SK-N-SH (cell line): ENCODE measurements around the gene SLC26A11. TPM values are rescaled to one million over a fixed set of nuclear protein-coding genes. Genes with fewer than 3 reads are reported as not detected.

Source experiments
- CTCF ChIA-PET: fragments of 300-600, 350-600 bp; formaldehyde crosslinking; extraction: SDS; loops from one replicate; lab custom pipeline; 2021; lab: Yijun Ruan, JAX
- POLR2A ChIA-PET: fragments of 350-600 bp; sonication (Branson Sonifier 250); formaldehyde crosslinking; extraction: SDS; loops from one replicate; lab custom pipeline; 2020; ENCODE audit warnings: antibody characterized with exemption, inconsistent platforms; lab: Yijun Ruan, JAX
- DNase-seq: peaks from one replicate; pipeline ENCODE4 v3.0.0; 2012
- H2AFZ ChIP-seq: fragments of 200-600 bp; sonication (generic); 2 replicates; pipeline ENCODE4 v1.8.1; 2016; ENCODE audit warnings: antibody characterized with exemption, mild to moderate bottlenecking, low read depth
- H3F3A ChIP-seq: fragments of 200-600 bp; sonication (generic); replicated peaks from 2 replicates; pipeline ENCODE3; 2016; ENCODE audit warnings: antibody characterized with exemption, mild to moderate bottlenecking; ENCODE audit not compliant: insufficient read depth
- H3K27ac ChIP-seq, 2 experiments: fragments of 200-500 bp in 1 of 2; fragments of 200-600 bp in 1 of 2; sonication (Bioruptor generic) in 1 of 2; sonication (generic), shearing (Covaris generic) in 1 of 2; 2 replicates each; pipeline versions ENCODE4 v1.5.1 to v1.6.1; 2014 to 2016; ENCODE audit warnings: low read depth in 2 of 2, inconsistent platforms in 1 of 2, low read length in 1 of 2, mild to moderate bottlenecking in 1 of 2, mixed read lengths in 1 of 2
- H3K27me3 ChIP-seq: fragments of 200-600 bp; sonication (generic), shearing (Covaris generic); 2 replicates; pipeline ENCODE4 v1.6.1; 2016; ENCODE audit warnings: mixed run types; ENCODE audit not compliant: insufficient read depth
- H3K36me3 ChIP-seq, 2 experiments: fragments of 200-500 bp in 1 of 2; fragments of 200-600 bp in 1 of 2; sonication (Bioruptor generic) in 1 of 2; sonication (generic) in 1 of 2; replicated peaks in 1 of 2; 2 replicates each; pipeline versions ENCODE3 to v1.5.1; 2014 to 2016; ENCODE audit warnings: low read length in 1 of 2, mild to moderate bottlenecking in 1 of 2; ENCODE audit not compliant: insufficient read depth in 2 of 2, control insufficient read depth in 1 of 2
- H3K4me1 ChIP-seq, 2 experiments: fragments of 200-500 bp in 1 of 2; fragments of 200-600 bp in 1 of 2; sonication (Bioruptor generic) in 1 of 2; sonication (generic), shearing (Covaris generic) in 1 of 2; 2 replicates each; pipeline versions ENCODE4 v1.5.1 to v1.6.1; 2014 to 2016; ENCODE audit warnings: low read depth in 1 of 2, low read length in 1 of 2, mixed run types in 1 of 2; ENCODE audit not compliant: insufficient read depth in 2 of 2, control insufficient read depth in 1 of 2
- H3K4me2 ChIP-seq: fragments of 200-600 bp; sonication (generic), shearing (Covaris generic); 2 replicates; pipeline ENCODE4 v1.6.1; 2017; ENCODE audit warnings: mixed run types
- H3K4me3 ChIP-seq, 2 experiments: fragments of 200-500 bp in 1 of 2; fragments of 200-600 bp in 1 of 2; sonication (Bioruptor generic) in 1 of 2; sonication (generic), shearing (Covaris generic) in 1 of 2; 2 replicates each; pipeline versions ENCODE4 v1.5.1 to v1.8.1; 2014 to 2016; ENCODE audit warnings: low read depth in 2 of 2, inconsistent platforms in 1 of 2, low read length in 1 of 2, mild to moderate bottlenecking in 1 of 2, mixed read lengths in 1 of 2, moderate library complexity in 1 of 2
- H3K79me2 ChIP-seq: fragments of 200-600 bp; sonication (generic); 2 replicates; pipeline ENCODE4 v1.8.1; 2017; ENCODE audit warnings: mild to moderate bottlenecking; ENCODE audit not compliant: insufficient read depth
- H3K9ac ChIP-seq: fragments of 200-600 bp; sonication (generic); 2 replicates; pipeline ENCODE4 v1.6.1; 2017; ENCODE audit warnings: mixed run types
- H3K9me2 ChIP-seq: fragments of 200-600 bp; sonication (generic); 2 replicates; pipeline ENCODE4 v1.6.1; 2017; ENCODE audit warnings: mixed run types
- H3K9me3 ChIP-seq: fragments of 200-600 bp; sonication (generic); 2 replicates; pipeline ENCODE4 v1.6.1; 2017; ENCODE audit warnings: mixed run types, mild to moderate bottlenecking, moderate library complexity
- H4K20me1 ChIP-seq: fragments of 200-600 bp; sonication (generic); 2 replicates; pipeline ENCODE4 v1.6.1; 2017; ENCODE audit warnings: mild to moderate bottlenecking, mixed run types; ENCODE audit not compliant: insufficient read depth
- CHD2 ChIP-seq: fragments of 150-350 bp; IDR thresholded peaks from 2 replicates; pipeline ENCODE4 v1.6.1; 2018; ENCODE audit warnings: low read length; ENCODE audit not compliant: partially characterized antibody
- ELF1 ChIP-seq: IDR thresholded peaks from 2 replicates; pipeline ENCODE4 v1.4.0; 2012
- EP300 ChIP-seq, 2 experiments: IDR thresholded peaks; 2 replicates each; pipeline versions ENCODE4 v1.4.0 to v1.6.1; 2012; ENCODE audit warnings: borderline replicate concordance in 1 of 2, low read depth in 1 of 2, low read length in 1 of 2
- EZH2phosphoT487 ChIP-seq: fragments of 200-600 bp; sonication (generic); IDR thresholded peaks from 2 replicates; pipeline ENCODE4 v1.6.1; 2017; ENCODE audit warnings: low read depth, mixed run types, mild to moderate bottlenecking, antibody characterized with exemption, moderate library complexity, borderline replicate concordance
- FOSL2 ChIP-seq: IDR thresholded peaks from 2 replicates; pipeline ENCODE4 v1.4.0; 2012; ENCODE audit warnings: low read depth, mild to moderate bottlenecking, moderate library complexity, borderline replicate concordance
- FOXJ3 ChIP-seq: sonication (generic); formaldehyde crosslinking; IDR thresholded peaks from 2 replicates; pipeline ENCODE4 v1.5.1; 2020; ENCODE audit warnings: mild to moderate bottlenecking, missing genetic modification reagents
- GABPA ChIP-seq: IDR thresholded peaks from 2 replicates; pipeline ENCODE4 v1.4.0; 2012; ENCODE audit warnings: low read depth, mild to moderate bottlenecking
- MXI1 ChIP-seq: IDR thresholded peaks from 2 replicates; pipeline ENCODE4 v1.6.1; 2012; ENCODE audit warnings: mild to moderate bottlenecking, low read depth, low read length, improper control_type of control experiment
- NRF1 ChIP-seq: IDR thresholded peaks from 2 replicates; pipeline ENCODE4 v1.6.1; 2012; ENCODE audit warnings: low read depth, mild to moderate bottlenecking, low read length
- POLR2AphosphoS5 ChIP-seq: IDR thresholded peaks from 2 replicates; pipeline ENCODE4 v1.6.1; 2012; ENCODE audit warnings: low read depth, low read length
- RAD21 ChIP-seq: IDR thresholded peaks from 2 replicates; pipeline ENCODE4 v1.6.1; 2012; ENCODE audit warnings: mild to moderate bottlenecking, low read length
- RFX5 ChIP-seq: IDR thresholded peaks from 2 replicates; pipeline ENCODE4 v1.6.1; 2012; ENCODE audit warnings: mild to moderate bottlenecking, improper control_type of control experiment, low read length
- SIN3A ChIP-seq: IDR thresholded peaks from 2 replicates; pipeline ENCODE4 v1.6.1; 2012; ENCODE audit warnings: low read depth, mild to moderate bottlenecking, low read length, moderate library complexity, borderline replicate concordance
- SMC3 ChIP-seq: IDR thresholded peaks from 2 replicates; pipeline ENCODE4 v1.6.1; 2012; ENCODE audit warnings: low read depth, low read length, improper control_type of control experiment
- TAF1 ChIP-seq: IDR thresholded peaks from 2 replicates; pipeline ENCODE4 v1.6.1; 2012; ENCODE audit warnings: low read depth, mild to moderate bottlenecking, low read length, moderate library complexity, borderline replicate concordance
- WGBS: methylation state at CpG from one replicate; pipeline ENCODE4 v1.1.6; 2017; ENCODE audit warnings: low lambda C conversion rate; 5-methylcytosine and 5-hydroxymethylcytosine counted together
- polyA plus RNA-seq, 3 experiments: library from polyadenylated mRNA; depleted of rRNA; stranded (reverse); fragments of >200 nt; gene quantifications; 2 replicates each; pipeline ENCODE4 v1.2.3, GENCODE V29; 2012
- TF ChIP-seq, protein P1 (sequence below): IDR thresholded peaks from 2 replicates; pipeline ENCODE4 v1.6.1; 2012; ENCODE audit warnings: mild to moderate bottlenecking, low read depth, low read length, moderate library complexity
- TF ChIP-seq, protein P2 (sequence below): IDR thresholded peaks from 2 replicates; pipeline ENCODE4 v1.4.0; 2012; ENCODE audit warnings: low read depth, borderline replicate concordance
- TF ChIP-seq, protein P3 (sequence below): fragments of 150-350 bp; IDR thresholded peaks from 2 replicates; pipeline ENCODE4 v1.6.1; 2016; ENCODE audit warnings: mild to moderate bottlenecking, low read depth, low read length
- TF ChIP-seq, protein P4 (sequence below): IDR thresholded peaks from 2 replicates; pipeline ENCODE4 v1.4.0; 2012; ENCODE audit warnings: low read depth

Gene SLC26A11
- polyA plus RNA-seq, 1 of the 3 experiments (the other 2 are of a cell fraction) = 35.9 TPM

DNA sequence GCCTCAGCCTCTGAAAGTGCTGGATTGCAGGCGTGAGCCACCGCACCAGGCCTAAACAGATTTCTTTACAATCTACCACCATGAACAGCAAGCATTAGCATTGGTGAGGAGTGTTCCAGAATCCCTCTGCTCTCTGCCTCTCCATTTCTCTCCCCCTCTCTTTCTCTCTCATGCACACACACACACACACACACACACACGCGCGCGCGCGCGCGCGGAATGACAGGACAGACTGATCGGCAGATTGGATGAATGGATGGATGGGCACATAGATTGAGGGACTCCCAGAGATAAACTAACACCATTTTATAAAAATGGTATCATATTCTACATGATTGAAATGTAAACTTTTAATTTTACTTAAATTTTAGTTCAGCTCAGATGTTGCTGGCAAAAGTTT lies 47.1 kb upstream of the SLC26A11 start:
- POLR2A ChIA-PET = interaction anchor here (0.6 kb wide), 1 partner anchor 72 kb away, joined by 3 read pairs; the partner anchor contains the start of gene GAA

More for the DNA sequence above, 47.1 kb upstream of the SLC26A11 start:
- H3F3A ChIP-seq = no peaks in the 10 kb centered on the region
- no peak overlapping the region for H3K9ac ChIP-seq
- H3K4me2 ChIP-seq = no peak overlapping the region
- no peaks in the 10 kb centered on the region for H3K36me3 ChIP-seq
- H2AFZ ChIP-seq = no peak overlapping the region
- no peaks in the 10 kb centered on the region for H3K9me2 ChIP-seq
- WGBS = 87% methylated on average over 12 of the region's 12 CpGs
- peak; percentile 24 for DNase-seq
- CTCF ChIA-PET = interaction anchor here (0.8 kb wide), 1 partner anchor 72 kb away, joined by 3 read pairs; the partner anchor contains the start of gene GAA
- H3K27me3 ChIP-seq = peaks cover 4% of the 10 kb centered on the region
- no peaks in the 10 kb centered on the region for H3K9me3 ChIP-seq
- H3K4me1 ChIP-seq = no peaks in the 10 kb centered on the region
- TF ChIP-seq, protein P1, sequence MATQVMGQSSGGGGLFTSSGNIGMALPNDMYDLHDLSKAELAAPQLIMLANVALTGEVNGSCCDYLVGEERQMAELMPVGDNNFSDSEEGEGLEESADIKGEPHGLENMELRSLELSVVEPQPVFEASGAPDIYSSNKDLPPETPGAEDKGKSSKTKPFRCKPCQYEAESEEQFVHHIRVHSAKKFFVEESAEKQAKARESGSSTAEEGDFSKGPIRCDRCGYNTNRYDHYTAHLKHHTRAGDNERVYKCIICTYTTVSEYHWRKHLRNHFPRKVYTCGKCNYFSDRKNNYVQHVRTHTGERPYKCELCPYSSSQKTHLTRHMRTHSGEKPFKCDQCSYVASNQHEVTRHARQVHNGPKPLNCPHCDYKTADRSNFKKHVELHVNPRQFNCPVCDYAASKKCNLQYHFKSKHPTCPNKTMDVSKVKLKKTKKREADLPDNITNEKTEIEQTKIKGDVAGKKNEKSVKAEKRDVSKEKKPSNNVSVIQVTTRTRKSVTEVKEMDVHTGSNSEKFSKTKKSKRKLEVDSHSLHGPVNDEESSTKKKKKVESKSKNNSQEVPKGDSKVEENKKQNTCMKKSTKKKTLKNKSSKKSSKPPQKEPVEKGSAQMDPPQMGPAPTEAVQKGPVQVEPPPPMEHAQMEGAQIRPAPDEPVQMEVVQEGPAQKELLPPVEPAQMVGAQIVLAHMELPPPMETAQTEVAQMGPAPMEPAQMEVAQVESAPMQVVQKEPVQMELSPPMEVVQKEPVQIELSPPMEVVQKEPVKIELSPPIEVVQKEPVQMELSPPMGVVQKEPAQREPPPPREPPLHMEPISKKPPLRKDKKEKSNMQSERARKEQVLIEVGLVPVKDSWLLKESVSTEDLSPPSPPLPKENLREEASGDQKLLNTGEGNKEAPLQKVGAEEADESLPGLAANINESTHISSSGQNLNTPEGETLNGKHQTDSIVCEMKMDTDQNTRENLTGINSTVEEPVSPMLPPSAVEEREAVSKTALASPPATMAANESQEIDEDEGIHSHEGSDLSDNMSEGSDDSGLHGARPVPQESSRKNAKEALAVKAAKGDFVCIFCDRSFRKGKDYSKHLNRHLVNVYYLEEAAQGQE = no peak
- no peak for TF ChIP-seq CHD2
- TF ChIP-seq EZH2phosphoT487 = no peak
- TF ChIP-seq SMC3 = no peak
- TF ChIP-seq, protein P2, sequence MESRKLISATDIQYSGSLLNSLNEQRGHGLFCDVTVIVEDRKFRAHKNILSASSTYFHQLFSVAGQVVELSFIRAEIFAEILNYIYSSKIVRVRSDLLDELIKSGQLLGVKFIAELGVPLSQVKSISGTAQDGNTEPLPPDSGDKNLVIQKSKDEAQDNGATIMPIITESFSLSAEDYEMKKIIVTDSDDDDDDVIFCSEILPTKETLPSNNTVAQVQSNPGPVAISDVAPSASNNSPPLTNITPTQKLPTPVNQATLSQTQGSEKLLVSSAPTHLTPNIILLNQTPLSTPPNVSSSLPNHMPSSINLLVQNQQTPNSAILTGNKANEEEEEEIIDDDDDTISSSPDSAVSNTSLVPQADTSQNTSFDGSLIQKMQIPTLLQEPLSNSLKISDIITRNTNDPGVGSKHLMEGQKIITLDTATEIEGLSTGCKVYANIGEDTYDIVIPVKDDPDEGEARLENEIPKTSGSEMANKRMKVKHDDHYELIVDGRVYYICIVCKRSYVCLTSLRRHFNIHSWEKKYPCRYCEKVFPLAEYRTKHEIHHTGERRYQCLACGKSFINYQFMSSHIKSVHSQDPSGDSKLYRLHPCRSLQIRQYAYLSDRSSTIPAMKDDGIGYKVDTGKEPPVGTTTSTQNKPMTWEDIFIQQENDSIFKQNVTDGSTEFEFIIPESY = no peak
- no peak for TF ChIP-seq POLR2AphosphoS5
- no peak for TF ChIP-seq ELF1
- TF ChIP-seq NRF1 = no peak
- TF ChIP-seq EP300 (IDR thresholded peaks at IDR 0.05; ENCODE audit: borderline replicate concordance in 1 of 2, low read depth in 1 of 2, low read length in 1 of 2) = no peak
- TF ChIP-seq RAD21 = no peak
- TF ChIP-seq, protein P3, sequence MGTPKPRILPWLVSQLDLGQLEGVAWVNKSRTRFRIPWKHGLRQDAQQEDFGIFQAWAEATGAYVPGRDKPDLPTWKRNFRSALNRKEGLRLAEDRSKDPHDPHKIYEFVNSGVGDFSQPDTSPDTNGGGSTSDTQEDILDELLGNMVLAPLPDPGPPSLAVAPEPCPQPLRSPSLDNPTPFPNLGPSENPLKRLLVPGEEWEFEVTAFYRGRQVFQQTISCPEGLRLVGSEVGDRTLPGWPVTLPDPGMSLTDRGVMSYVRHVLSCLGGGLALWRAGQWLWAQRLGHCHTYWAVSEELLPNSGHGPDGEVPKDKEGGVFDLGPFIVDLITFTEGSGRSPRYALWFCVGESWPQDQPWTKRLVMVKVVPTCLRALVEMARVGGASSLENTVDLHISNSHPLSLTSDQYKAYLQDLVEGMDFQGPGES = no peak
- no peak for TF ChIP-seq GABPA
- TF ChIP-seq SIN3A = no peak
- TF ChIP-seq TAF1 = no peak
- no peak for TF ChIP-seq MXI1
- TF ChIP-seq FOXJ3 (CRISPR knock-in tag) = no peak
- TF ChIP-seq, protein P4, sequence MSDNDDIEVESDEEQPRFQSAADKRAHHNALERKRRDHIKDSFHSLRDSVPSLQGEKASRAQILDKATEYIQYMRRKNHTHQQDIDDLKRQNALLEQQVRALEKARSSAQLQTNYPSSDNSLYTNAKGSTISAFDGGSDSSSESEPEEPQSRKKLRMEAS = no peak
- no peak for TF ChIP-seq RFX5
- TF ChIP-seq FOSL2 = no peak
- H3K4me3 ChIP-seq = no peak overlapping the region
- no peak overlapping the region for H3K27ac ChIP-seq
- H3K79me2 ChIP-seq = no peaks in the 10 kb centered on the region
- no peaks in the 10 kb centered on the region for H4K20me1 ChIP-seq
